NB4 (cell line): ENCODE data around the gene PRPH2.

ENCODE experiments used
- CTCF ChIP-seq: IDR thresholded peaks from one replicate; pipeline ENCODE4 v1.5.1; 2012; ENCODE audit warnings: low read depth, low read length
- POLR2A ChIP-seq: IDR thresholded peaks from 2 replicates; pipeline ENCODE4 v1.6.1; 2011; ENCODE audit warnings: mild to moderate bottlenecking; ENCODE audit not compliant: insufficient read length; ENCODE audit errors: extremely low read depth

GRCh38 chr6:42754759-42755158 lies 32.4 kb upstream of the PRPH2 start:
- TF ChIP-seq CTCF = no peak
- no peak for TF ChIP-seq POLR2A
